Thoracic aorta endothelial cell (primary cell): Measurements from ENCODE around the gene KCNE2. TPM values are rescaled to one million over a fixed set of nuclear protein-coding genes. Genes with fewer than 3 reads are reported as not detected.

Experiments used
- total RNA-seq: library from RNA; depleted of rRNA; stranded (reverse); fragments of >200 nt; gene quantifications from 2 replicates; pipeline ENCODE4 v1.2.3, GENCODE V29; 2012

The KCNE2 gene, protein sequence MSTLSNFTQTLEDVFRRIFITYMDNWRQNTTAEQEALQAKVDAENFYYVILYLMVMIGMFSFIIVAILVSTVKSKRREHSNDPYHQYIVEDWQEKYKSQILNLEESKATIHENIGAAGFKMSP
- not detected in 2 replicates for total RNA-seq

DNA sequence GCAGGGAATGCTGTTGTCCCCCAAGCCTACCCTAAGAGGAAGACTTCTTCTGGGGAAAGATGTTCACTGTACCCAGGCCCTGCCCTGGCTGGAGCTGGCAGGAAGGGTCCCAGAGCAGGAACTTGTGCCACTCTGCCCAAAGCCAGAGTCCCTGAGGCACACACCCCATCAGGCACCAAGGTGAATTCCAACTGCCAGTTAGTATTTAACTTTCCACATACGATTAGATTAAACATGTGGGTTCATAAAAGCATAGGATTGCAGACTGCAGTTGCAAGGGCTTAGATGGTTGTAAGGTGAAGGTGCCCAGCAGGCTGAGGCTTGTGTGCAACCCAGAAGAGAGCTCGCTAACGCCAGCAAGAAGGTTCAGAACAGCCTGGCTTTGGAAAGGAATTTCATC is at the start of gene KCNE2:
KCNE2 (plus strand) TSS at position 274 of the 400 bp plus-strand sequence. CDS start 6,473 bp downstream, outside the sequence.

DNA sequence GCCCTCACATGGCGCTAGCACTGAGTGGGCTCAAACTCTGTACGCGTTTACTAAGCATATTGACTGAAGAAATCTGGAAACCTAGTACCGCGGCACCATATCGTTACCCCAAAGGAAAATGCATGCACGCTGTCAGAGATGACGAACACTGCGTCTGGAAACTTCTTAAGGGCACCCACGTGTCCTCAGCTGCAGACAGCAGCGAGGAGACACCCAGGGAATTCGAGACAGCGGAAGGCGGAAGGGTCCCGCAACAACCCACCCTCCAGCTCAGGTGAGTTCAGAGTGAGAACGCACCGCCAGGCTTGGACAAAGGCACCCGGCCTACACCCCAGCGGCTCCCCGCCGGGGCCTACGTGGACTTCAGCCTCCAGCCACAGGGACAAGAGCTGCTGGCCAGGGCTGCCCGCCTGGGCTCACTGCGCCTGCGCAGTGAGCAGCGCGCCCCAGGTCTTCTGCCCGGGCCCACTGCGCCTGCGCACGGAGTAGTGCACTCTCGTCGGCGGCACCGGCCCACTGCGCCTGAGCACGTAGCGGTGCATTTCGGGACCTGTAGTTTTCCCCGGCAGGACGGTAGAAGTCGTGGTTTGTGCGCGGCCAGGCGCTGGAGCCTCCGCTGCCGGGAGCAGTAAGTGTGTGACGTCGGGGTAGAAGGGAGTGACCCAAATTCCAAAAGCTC is 11.3 kb downstream of the KCNE2 start, which contains the start of gene SMIM11:
SMIM11 (plus strand) TSS at position 568 of the 679 bp plus-strand sequence. CDS start 3,998 bp downstream, outside the sequence.

Other genes starting within 250 kb of the KCNE2 start
- 14.9 and 20.6 TPM in 2 replicates for gene SMIM11, start 11.5 kb downstream of the KCNE2 start, total RNA-seq
- not detected in 2 replicates for gene SMIM34, start 59.9 kb downstream of the KCNE2 start, total RNA-seq
- gene KCNE1, start 148.2 kb downstream of the KCNE2 start, total RNA-seq, result 0.27 and 0.29 TPM in 2 replicates